Smooth muscle cell (in vitro differentiated cells): ENCODE results near the gene DSE. TPM values are rescaled to one million over a fixed set of nuclear protein-coding genes. Genes with fewer than 3 reads are reported as not detected.

Experiments
- DNase-seq: peaks from one replicate; lab custom pipeline; 2025; ENCODE audit not compliant: unreplicated experiment; lab: John Stamatoyannopoulos, UW
- H2AFZ ChIP-seq: fragments of 200-600 bp; sonication (generic); 2 replicates; pipeline ENCODE4 v1.6.0; 2016; ENCODE audit warnings: antibody characterized with exemption, low read depth, mild to moderate bottlenecking
- H3F3A ChIP-seq: fragments of 200-600 bp; sonication (generic); 2 replicates; pipeline ENCODE4 v1.6.0; 2017; ENCODE audit warnings: antibody characterized with exemption, low read depth
- H3K27ac ChIP-seq: fragments of 200-600 bp; sonication (generic); 2 replicates; pipeline ENCODE4 v1.5.1; 2016; ENCODE audit warnings: low read depth, mild to moderate bottlenecking
- H3K27me3 ChIP-seq: fragments of 200-600 bp; sonication (generic); 2 replicates; pipeline ENCODE4 v1.6.1; 2016; ENCODE audit warnings: low read depth, mild to moderate bottlenecking
- H3K36me3 ChIP-seq: fragments of 200-600 bp; sonication (generic); 2 replicates; pipeline ENCODE4 v1.5.1; 2016; ENCODE audit warnings: low read depth
- H3K4me1 ChIP-seq: fragments of 200-600 bp; sonication (generic); 2 replicates; pipeline ENCODE4 v1.5.1; 2016; ENCODE audit warnings: low read depth
- H3K4me2 ChIP-seq: fragments of 200-600 bp; sonication (generic); 2 replicates; pipeline ENCODE4 v1.6.0; 2016; ENCODE audit warnings: mild to moderate bottlenecking
- H3K4me3 ChIP-seq: fragments of 200-600 bp; sonication (generic); 2 replicates; pipeline ENCODE4 v1.5.1; 2016; ENCODE audit warnings: mild to moderate bottlenecking
- H3K79me2 ChIP-seq: fragments of 200-600 bp; sonication (generic); 2 replicates; pipeline ENCODE4 v1.6.0; 2016; ENCODE audit warnings: low read depth, mild to moderate bottlenecking
- H3K9ac ChIP-seq: fragments of 200-600 bp; sonication (generic); 2 replicates; pipeline ENCODE4 v1.6.0; 2016; ENCODE audit warnings: low read depth
- H3K9me3 ChIP-seq: fragments of 200-600 bp; sonication (generic); replicated peaks from 2 replicates; pipeline ENCODE4 v1.5.1; 2016; ENCODE audit warnings: low read depth
- H4K20me1 ChIP-seq: fragments of 200-600 bp; sonication (generic); 2 replicates; pipeline ENCODE4 v1.6.0; 2016; ENCODE audit warnings: low read depth
- WGBS: methylation state at CpG from one replicate; pipeline ENCODE4 v1.1.7; 2016; ENCODE audit warnings: low lambda C conversion rate; 5-methylcytosine and 5-hydroxymethylcytosine counted together
- polyA plus RNA-seq: library from polyadenylated mRNA; unstranded; fragments of >200 nt; fragmentation: Nextera tagmentation; extraction: Ambion mirVana; gene quantifications from 2 replicates; pipeline ENCODE4 v1.2.1, GENCODE V29; 2016
- total RNA-seq: library from RNA; depleted of rRNA; stranded (reverse); fragments of >200 nt; gene quantifications from 2 replicates; pipeline ENCODE4 v1.2.3, GENCODE V29; 2014
- TF ChIP-seq, protein P1 (sequence below): fragments of 200-600 bp; sonication (generic); IDR thresholded peaks from 2 replicates; pipeline ENCODE4 v1.5.1; 2017; ENCODE audit warnings: borderline replicate concordance, mild to moderate bottlenecking, antibody characterized with exemption; ENCODE audit not compliant: insufficient read depth, poor library complexity, severe bottlenecking

The DSE gene
- total and polyA plus RNA-seq, 2 experiments from 2014 or later: 38.6 to 76.2 TPM

DNA sequence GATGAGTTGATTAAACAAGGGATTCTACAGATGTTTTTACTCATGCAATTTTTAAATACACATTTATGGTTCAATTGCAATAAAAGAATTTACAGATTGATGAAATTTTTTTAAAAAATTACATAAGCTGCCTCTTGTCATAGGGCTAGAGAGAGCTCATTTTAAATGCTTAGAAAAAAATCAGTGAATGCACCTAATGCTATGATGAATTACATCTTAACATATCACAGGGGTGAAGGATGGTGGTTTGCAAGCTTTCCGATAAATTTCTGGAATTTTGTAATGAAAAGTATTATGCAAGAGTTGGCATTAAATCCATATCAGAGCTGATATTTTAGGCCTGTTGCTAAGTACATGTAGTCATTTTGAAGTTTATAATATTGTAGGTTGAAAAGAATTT, 29.6 kb downstream of the DSE start:
- H3F3A ChIP-seq: peaks cover 22% of the 10 kb centered on the region
- H3K9me3 ChIP-seq: no peaks in the 10 kb centered on the region
- H4K20me1 ChIP-seq: peaks cover 12% of the 10 kb centered on the region
- peak overlapping the region; percentile 91 for H3K27ac ChIP-seq
- H3K4me2 ChIP-seq: peak overlapping the region; percentile 22
- peaks cover 79% of the 10 kb centered on the region for H3K79me2 ChIP-seq
- no peak overlapping the region for H3K9ac ChIP-seq
- no peak overlapping the region for H2AFZ ChIP-seq
- TF ChIP-seq, protein P1, sequence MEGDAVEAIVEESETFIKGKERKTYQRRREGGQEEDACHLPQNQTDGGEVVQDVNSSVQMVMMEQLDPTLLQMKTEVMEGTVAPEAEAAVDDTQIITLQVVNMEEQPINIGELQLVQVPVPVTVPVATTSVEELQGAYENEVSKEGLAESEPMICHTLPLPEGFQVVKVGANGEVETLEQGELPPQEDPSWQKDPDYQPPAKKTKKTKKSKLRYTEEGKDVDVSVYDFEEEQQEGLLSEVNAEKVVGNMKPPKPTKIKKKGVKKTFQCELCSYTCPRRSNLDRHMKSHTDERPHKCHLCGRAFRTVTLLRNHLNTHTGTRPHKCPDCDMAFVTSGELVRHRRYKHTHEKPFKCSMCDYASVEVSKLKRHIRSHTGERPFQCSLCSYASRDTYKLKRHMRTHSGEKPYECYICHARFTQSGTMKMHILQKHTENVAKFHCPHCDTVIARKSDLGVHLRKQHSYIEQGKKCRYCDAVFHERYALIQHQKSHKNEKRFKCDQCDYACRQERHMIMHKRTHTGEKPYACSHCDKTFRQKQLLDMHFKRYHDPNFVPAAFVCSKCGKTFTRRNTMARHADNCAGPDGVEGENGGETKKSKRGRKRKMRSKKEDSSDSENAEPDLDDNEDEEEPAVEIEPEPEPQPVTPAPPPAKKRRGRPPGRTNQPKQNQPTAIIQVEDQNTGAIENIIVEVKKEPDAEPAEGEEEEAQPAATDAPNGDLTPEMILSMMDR: no peak
- peaks cover 27% of the 10 kb centered on the region for H3K4me1 ChIP-seq
- no peak overlapping the region for H3K4me3 ChIP-seq
- WGBS: 90% methylated on average over 1 of the region's 1 CpG
- H3K36me3 ChIP-seq: no peaks in the 10 kb centered on the region
- no peak for DNase-seq
- no peaks in the 10 kb centered on the region for H3K27me3 ChIP-seq

DNA sequence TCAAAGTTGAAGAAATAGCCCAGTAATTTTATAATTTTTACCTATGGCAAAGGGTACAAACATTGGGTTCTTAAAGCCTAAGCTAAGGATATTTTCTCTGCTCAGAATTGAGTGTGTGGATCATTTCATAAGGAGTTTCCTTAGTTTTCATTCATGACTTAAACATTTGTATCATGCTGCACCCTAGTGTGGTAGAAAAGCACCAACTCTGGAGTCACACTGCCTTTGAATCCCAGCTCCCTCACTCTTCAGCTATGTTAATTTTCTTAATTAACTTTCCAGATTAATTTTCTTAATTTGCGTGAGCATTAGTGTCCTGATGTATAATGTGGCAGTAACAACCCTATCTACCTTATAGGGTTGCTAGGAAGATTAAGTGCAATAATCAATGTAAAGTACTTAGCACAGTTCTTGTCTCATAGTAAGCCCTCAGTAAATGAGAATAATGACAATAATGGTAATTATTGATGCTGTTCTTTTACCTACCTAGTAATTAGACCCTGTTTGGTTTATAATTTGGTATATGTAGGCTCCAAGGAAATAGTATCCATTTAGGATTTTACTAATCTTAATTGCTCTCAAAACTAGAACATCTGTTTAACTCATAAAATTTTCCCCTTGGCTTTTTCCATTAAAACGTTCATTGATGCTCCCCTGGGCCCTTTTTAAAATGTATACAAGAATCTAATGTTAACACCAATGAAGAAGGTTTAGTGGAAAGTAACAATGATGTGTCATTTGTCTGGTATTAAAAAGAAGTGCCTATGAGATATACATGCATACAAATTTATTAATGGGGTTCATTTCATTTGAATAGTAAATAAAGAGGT, 31.6 kb downstream of the DSE start:
- Histone ChIP-seq H3K9me3 (no peaks in the 10 kb centered on the region), H4K20me1 (peaks cover 22% of the 10 kb centered on the region), H3K27ac (peak overlapping the region; percentile 17), H2AFZ (no peak overlapping the region), H3K4me1 (peaks cover 42% of the 10 kb centered on the region), H3K36me3 (no peaks in the 10 kb centered on the region), H3K27me3 (no peaks in the 10 kb centered on the region), H3K4me2 (peak overlapping the region; percentile 8), H3F3A (peaks cover 39% of the 10 kb centered on the region), H3K79me2 (peaks cover 62% of the 10 kb centered on the region), H3K9ac (no peak overlapping the region), H3K4me3 (no peak overlapping the region)
- TF ChIP-seq, protein P1: no peak
- WGBS: 61% methylated on average over 2 of the region's 2 CpGs
- DNase-seq: no peak

DNA sequence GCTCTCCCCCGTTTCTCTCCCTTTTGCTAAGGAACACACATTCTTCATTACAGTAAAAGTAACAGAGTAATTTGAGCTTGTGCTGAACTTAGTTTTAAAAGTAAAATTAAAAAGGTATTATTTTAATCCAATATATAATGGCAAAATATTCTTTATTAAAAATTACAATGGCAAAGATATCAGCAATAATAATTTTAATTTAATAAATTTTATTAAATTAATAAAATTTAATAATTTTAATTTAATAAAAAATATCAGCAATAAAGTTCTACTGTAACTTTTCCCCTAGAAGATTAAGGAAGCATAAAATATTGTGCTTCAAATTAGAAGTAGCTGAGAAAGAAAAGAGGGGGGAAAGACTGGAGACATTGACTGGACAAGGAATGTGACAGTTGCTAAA, 32.5 kb downstream of the DSE start:
- Histone ChIP-seq H3K9me3 (no peaks in the 10 kb centered on the region), H3K4me2 (no peak overlapping the region), H3K4me1 (peaks cover 40% of the 10 kb centered on the region), H3K27me3 (no peaks in the 10 kb centered on the region), H3F3A (peaks cover 40% of the 10 kb centered on the region), H3K36me3 (no peaks in the 10 kb centered on the region), H3K79me2 (peaks cover 67% of the 10 kb centered on the region), H3K4me3 (no peak overlapping the region), H4K20me1 (peaks cover 31% of the 10 kb centered on the region), H2AFZ (no peak overlapping the region), H3K9ac (no peak overlapping the region), H3K27ac (peak overlapping the region; percentile 79)
- TF ChIP-seq, protein P1: no peak
- DNase-seq: no peak
- 97% methylated on average over 1 of the region's 1 CpG for WGBS
